Choroid plexus epithelial cell (primary cell): Measurements from ENCODE around the gene DPP4.
A peak's percentile ranks its signal among the peaks of the same experiment; 100 is the strongest.

ENCODE experiments used
- DNase-seq: peaks from one replicate; pipeline ENCODE4 v3.0.0-alpha.2; 2010; ENCODE audit warnings: low read depth
- H3K4me3 ChIP-seq: 2 replicates; pipeline ENCODE4 v1.5.1; 2011; ENCODE audit warnings: low read depth, mild to moderate bottlenecking, control low read depth, low read length, moderate library complexity
- CTCF ChIP-seq: conservative IDR thresholded peaks from 2 replicates; pipeline ENCODE4 v1.5.1; 2011; ENCODE audit warnings: low read depth, mild to moderate bottlenecking, control low read depth, inconsistent platforms, low read length, moderate library complexity

Gene DPP4

GRCh38 chr2:162060532-162060931 lies 13.5 kb downstream of the DPP4 start:
- H3K4me3 ChIP-seq, result no peak overlapping the region
- TF ChIP-seq CTCF, result no peak
- no peak for DNase-seq

- H3K4me3 ChIP-seq, result no peak overlapping the region
- no peak for TF ChIP-seq CTCF
- peak; percentile 44 for DNase-seq
Observed at GRCh38 chr2:162058973-162059668, 14.9 kb downstream of the DPP4 start.

GRCh38 chr2:162057426-162057825 lies 16.6 kb downstream of the DPP4 start:
- no peak for DNase-seq
- TF ChIP-seq CTCF, result no peak
- no peak overlapping the region for H3K4me3 ChIP-seq

GRCh38 chr2:162056796-162057399 lies 17.1 kb downstream of the DPP4 start:
- no peak for DNase-seq
- no peak for TF ChIP-seq CTCF
- H3K4me3 ChIP-seq, result no peak overlapping the region

GRCh38 chr2:162053808-162054155 lies 20.2 kb downstream of the DPP4 start:
- DNase-seq, result no peak
- no peak overlapping the region for H3K4me3 ChIP-seq
- TF ChIP-seq CTCF, result no peak

- no peak for DNase-seq
- no peak for TF ChIP-seq CTCF
Observed at GRCh38 chr2:162053066-162053807, 20.8 kb downstream of the DPP4 start.

More at GRCh38 chr2:162053066-162053807, 20.8 kb downstream of the DPP4 start:
- no peak overlapping the region for H3K4me3 ChIP-seq
